Astrocyte (in vitro differentiated cells and primary cell): ENCODE measurements around the gene TFF3. TPM values are rescaled to one million over a fixed set of nuclear protein-coding genes. Genes with fewer than 3 reads are reported as not detected.

ENCODE experiments used
- DNase-seq: peaks from one replicate; pipeline ENCODE4 v3.0.0-alpha.2; 2010; ENCODE audit warnings: low read depth
- FAIRE-seq: peaks from 2 replicates; lab custom pipeline; 2011; peaks lifted over from hg19 to GRCh38; lab: Jason Lieb, UNC
- H2AFZ ChIP-seq: 2 replicates; pipeline ENCODE4 v1.6.0; 2012; ENCODE audit warnings: low read depth, low read length, inconsistent platforms
- H3K27ac ChIP-seq: 2 replicates; pipeline ENCODE4 v1.5.1; 2011; ENCODE audit warnings: low read depth, low read length, inconsistent platforms
- H3K27me3 ChIP-seq: 2 replicates; pipeline ENCODE4 v1.6.0; 2011; ENCODE audit warnings: low read length, inconsistent platforms; ENCODE audit not compliant: insufficient read depth
- H3K36me3 ChIP-seq: 2 replicates; pipeline ENCODE4 v1.5.1; 2011; ENCODE audit warnings: low read length, inconsistent platforms; ENCODE audit not compliant: insufficient read depth
- H3K4me1 ChIP-seq: 2 replicates; pipeline ENCODE4 v1.5.1; 2011; ENCODE audit warnings: low read length, inconsistent platforms; ENCODE audit not compliant: insufficient read depth
- H3K4me2 ChIP-seq: 2 replicates; pipeline ENCODE4 v1.6.0; 2012; ENCODE audit warnings: low read length, inconsistent platforms
- H3K4me3 ChIP-seq: 2 replicates; pipeline ENCODE4 v1.5.1; 2011; ENCODE audit warnings: low read depth, mild to moderate bottlenecking, low read length, inconsistent platforms; ENCODE audit not compliant: insufficient read depth
- H3K79me2 ChIP-seq: 2 replicates; pipeline ENCODE4 v1.6.0; 2012; ENCODE audit warnings: mild to moderate bottlenecking, low read length, inconsistent platforms; ENCODE audit not compliant: insufficient read depth
- H3K9ac ChIP-seq: 2 replicates; pipeline ENCODE4 v1.6.0; 2012; ENCODE audit warnings: mild to moderate bottlenecking, low read length, inconsistent platforms
- H3K9me3 ChIP-seq: 2 replicates; pipeline ENCODE4 v1.5.1; 2012; ENCODE audit warnings: low read depth, mild to moderate bottlenecking, low read length, inconsistent platforms; ENCODE audit not compliant: insufficient read depth
- H4K20me1 ChIP-seq: 2 replicates; pipeline ENCODE4 v1.6.0; 2012; ENCODE audit warnings: low read length, inconsistent platforms; ENCODE audit not compliant: insufficient read depth
- H3K27ac Mint-ChIP-seq: one replicate; pipeline ENCODE4 v1.8.0; 2021; ENCODE audit warnings: mild to moderate bottlenecking, mixed read lengths; ENCODE audit not compliant: unreplicated experiment
- H3K27me3 Mint-ChIP-seq: one replicate; pipeline ENCODE4 v1.8.0; 2021; ENCODE audit warnings: low read depth, mixed read lengths; ENCODE audit not compliant: unreplicated experiment
- H3K36me3 Mint-ChIP-seq: one replicate; pipeline ENCODE4 v1.8.0; 2021; ENCODE audit warnings: low read depth, mixed read lengths; ENCODE audit not compliant: unreplicated experiment
- H3K4me1 Mint-ChIP-seq: one replicate; pipeline ENCODE4 v1.8.0; 2021; ENCODE audit warnings: low read depth, mixed read lengths; ENCODE audit not compliant: unreplicated experiment
- H3K4me3 Mint-ChIP-seq: one replicate; pipeline ENCODE4 v1.8.0; 2021; ENCODE audit warnings: mild to moderate bottlenecking, moderate library complexity, mixed read lengths; ENCODE audit not compliant: unreplicated experiment
- H3K9me3 Mint-ChIP-seq: one replicate; pipeline ENCODE4 v1.8.0; 2021; ENCODE audit warnings: mild to moderate bottlenecking, mixed read lengths; ENCODE audit not compliant: unreplicated experiment
- CTCF ChIP-seq: IDR thresholded peaks from 2 replicates; pipeline ENCODE4 v1.5.1; 2011; ENCODE audit warnings: low read depth, mild to moderate bottlenecking, inconsistent platforms, low read length, moderate library complexity; ENCODE audit not compliant: insufficient read depth
- EZH2 ChIP-seq: IDR thresholded peaks from 2 replicates; pipeline ENCODE4 v1.6.1; 2012; ENCODE audit warnings: mild to moderate bottlenecking, low read length, inconsistent platforms; ENCODE audit not compliant: insufficient read depth
- total RNA-seq: library from RNA; stranded (reverse); gene quantifications from 2 replicates; pipeline ENCODE4 v1.2.1, GENCODE V29; 2021

Gene TFF3
- total RNA-seq, 1 donor from 2014 or later: not detected

- H4K20me1 ChIP-seq: no peaks in the 10 kb centered on the region
- no peak overlapping the region for H3K4me2 ChIP-seq
- Mint-ChIP-seq H3K9me3 (no peaks in the 10 kb centered on the region), H3K27ac (no peak overlapping the region), H3K36me3 (no peaks in the 10 kb centered on the region), H3K4me1 (peaks cover 5% of the 10 kb centered on the region), H3K27me3 (peaks cover 40% of the 10 kb centered on the region), H3K4me3 (no peak overlapping the region)
- no peak overlapping the region for H3K9ac ChIP-seq
- H2AFZ ChIP-seq: no peak overlapping the region
- no peak for DNase-seq
- FAIRE-seq: no peak
- peaks cover 7% of the 10 kb centered on the region for H3K27me3 ChIP-seq
- no peak overlapping the region for H3K4me3 ChIP-seq
- no peaks in the 10 kb centered on the region for H3K36me3 ChIP-seq
- no peaks in the 10 kb centered on the region for H3K79me2 ChIP-seq
- TF ChIP-seq CTCF (no peak), EZH2 (no peak)
- H3K27ac ChIP-seq: no peak overlapping the region
- no peaks in the 10 kb centered on the region for H3K9me3 ChIP-seq
- peaks cover 3% of the 10 kb centered on the region for H3K4me1 ChIP-seq
These were observed 2.9 kb upstream of the TFF3 start for GRCh38 chr21:42317826-42318746.

- H3K27me3 ChIP-seq: peaks cover 7% of the 10 kb centered on the region
- H3K9ac ChIP-seq: no peak overlapping the region
- no peaks in the 10 kb centered on the region for H3K36me3 Mint-ChIP-seq
- H3K36me3 ChIP-seq: no peaks in the 10 kb centered on the region
- no peak overlapping the region for H3K4me3 ChIP-seq
- H3K27ac Mint-ChIP-seq: no peak overlapping the region
- DNase-seq (no peak), FAIRE-seq (no peak)
- H3K4me1 Mint-ChIP-seq: peaks cover 5% of the 10 kb centered on the region
- no peak for TF ChIP-seq EZH2
- no peak for TF ChIP-seq CTCF
- no peak overlapping the region for H3K4me2 ChIP-seq
- H3K9me3 ChIP-seq: no peaks in the 10 kb centered on the region
- peaks cover 43% of the 10 kb centered on the region for H3K27me3 Mint-ChIP-seq
- no peak overlapping the region for H3K27ac ChIP-seq
- H3K9me3 Mint-ChIP-seq: no peaks in the 10 kb centered on the region
- no peak overlapping the region for H2AFZ ChIP-seq
- no peaks in the 10 kb centered on the region for H3K79me2 ChIP-seq
- H3K4me3 Mint-ChIP-seq: no peak overlapping the region
- no peaks in the 10 kb centered on the region for H4K20me1 ChIP-seq
- H3K4me1 ChIP-seq: peaks cover 3% of the 10 kb centered on the region
These were observed 2.1 kb upstream of the TFF3 start for GRCh38 chr21:42317341-42317741.

GRCh38 chr21:42316891-42317290 is 1.7 kb upstream of the TFF3 start:
- Histone ChIP-seq H3K9me3 (no peaks in the 10 kb centered on the region), H3K27me3 (peaks cover 7% of the 10 kb centered on the region), H4K20me1 (no peaks in the 10 kb centered on the region), H3K4me1 (peaks cover 3% of the 10 kb centered on the region), H3K9ac (no peak overlapping the region), H3K4me2 (no peak overlapping the region), H3K36me3 (no peaks in the 10 kb centered on the region), H3K79me2 (no peaks in the 10 kb centered on the region), H3K4me3 (no peak overlapping the region), H3K27ac (no peak overlapping the region), H2AFZ (no peak overlapping the region)
- H3K4me1 Mint-ChIP-seq: peaks cover 5% of the 10 kb centered on the region
- no peaks in the 10 kb centered on the region for H3K9me3 Mint-ChIP-seq
- no peak for TF ChIP-seq CTCF
- TF ChIP-seq EZH2: no peak
- H3K27ac Mint-ChIP-seq: no peak overlapping the region
- FAIRE-seq: no peak
- no peak overlapping the region for H3K4me3 Mint-ChIP-seq
- peaks cover 44% of the 10 kb centered on the region for H3K27me3 Mint-ChIP-seq
- H3K36me3 Mint-ChIP-seq: no peaks in the 10 kb centered on the region
- no peak for DNase-seq
